ENCODE results near the gene NKX1-1.
A peak's percentile ranks its signal among the peaks of the same experiment; 100 is the strongest.

Gene NKX1-1

DNA sequence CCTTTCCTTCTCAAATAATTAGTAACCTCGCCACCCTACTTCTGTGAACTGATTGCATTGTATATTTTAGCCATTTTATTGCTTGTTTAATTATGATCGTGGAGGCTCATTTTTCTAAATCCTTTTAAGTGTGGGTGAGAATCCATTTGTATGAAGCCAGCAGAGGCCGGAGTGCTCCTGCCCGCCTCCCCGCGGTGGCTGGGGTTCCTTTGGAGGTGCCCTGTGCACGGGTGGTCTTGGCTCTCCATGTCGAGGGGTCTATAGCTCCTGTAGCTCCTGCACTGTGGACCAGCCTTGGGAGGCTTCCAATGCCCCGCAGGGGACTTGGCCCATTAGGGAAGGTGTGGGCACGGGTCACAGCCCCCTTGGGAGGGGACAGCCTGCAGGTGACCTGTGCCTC, 44.2 kb downstream of the NKX1-1 start:
- peaks cover 6% of the 10 kb centered on the region for H3K4me1 Mint-ChIP-seq
- peaks cover 5% of the 10 kb centered on the region for H3K36me3 Mint-ChIP-seq
- DNase-seq (ENCODE audit: low spot score in 2 of 2) = no peak
- no peak for ATAC-seq (ENCODE audit: low read depth)
- no peak overlapping the region for H3K27ac Mint-ChIP-seq
- no peaks in the 10 kb centered on the region for H3K9me3 Mint-ChIP-seq
- no peak overlapping the region for H3K4me3 Mint-ChIP-seq
- H3K27me3 Mint-ChIP-seq = no peaks in the 10 kb centered on the region

- Mint-ChIP-seq H3K4me3 (no peak overlapping the region), H3K4me1 (peaks cover 6% of the 10 kb centered on the region), H3K9me3 (no peaks in the 10 kb centered on the region), H3K27ac (no peak overlapping the region), H3K36me3 (peaks cover 5% of the 10 kb centered on the region), H3K27me3 (no peaks in the 10 kb centered on the region)
- ATAC-seq (ENCODE audit: low read depth) = no peak
- DNase-seq (ENCODE audit: low spot score in 2 of 2) = no peak
Observed at GRCh38 chr4:1361431-1361830, 44.8 kb downstream of the NKX1-1 start.

DNA sequence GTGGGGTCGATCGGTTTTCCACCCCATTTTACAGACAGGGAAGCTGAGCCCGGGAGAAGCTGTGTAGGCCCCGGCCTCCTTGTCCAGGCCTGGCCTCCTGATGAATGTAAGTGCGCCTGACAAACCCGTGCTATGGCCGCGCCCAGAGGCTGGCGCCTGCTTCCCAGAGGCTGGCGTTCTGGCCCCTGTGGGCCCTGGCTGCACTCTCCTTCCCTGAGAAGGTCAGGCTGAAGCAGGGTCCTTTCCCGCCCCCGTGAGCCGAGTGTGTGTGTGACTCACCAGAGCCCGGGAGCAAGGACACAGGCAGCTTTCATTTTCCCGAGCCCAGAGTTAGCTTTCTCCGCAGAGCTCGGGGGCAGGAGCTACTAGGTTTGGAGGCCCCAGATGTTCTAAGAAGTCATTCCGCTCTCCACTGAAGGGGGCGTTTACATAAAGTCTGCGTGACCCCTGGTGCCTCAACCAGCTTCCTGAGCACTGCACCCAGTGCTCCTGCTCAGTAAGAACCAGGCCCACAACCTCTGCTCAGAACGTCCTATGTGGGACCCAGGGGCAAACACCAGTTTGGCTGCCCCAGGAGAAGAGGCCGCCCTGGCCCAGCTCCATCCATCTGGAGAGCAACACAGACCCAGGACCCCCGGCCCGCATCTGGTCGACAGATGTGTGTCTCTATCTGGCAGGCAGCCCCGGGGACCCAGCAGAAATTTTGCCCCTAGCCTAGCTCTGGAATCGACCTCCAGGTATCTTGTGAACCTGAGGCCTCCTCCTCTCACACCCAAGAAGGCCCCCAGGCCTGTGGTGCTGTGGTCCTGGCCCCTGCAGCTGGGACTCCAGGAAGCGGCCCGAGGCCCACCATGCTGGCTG, 45.6 kb downstream of the NKX1-1 start:
- no peak overlapping the region for H3K27ac Mint-ChIP-seq
- ATAC-seq (ENCODE audit: low read depth) (no peak), DNase-seq (ENCODE audit: low spot score in 2 of 2) (no peak)
- H3K4me3 Mint-ChIP-seq = no peak overlapping the region
- H3K9me3 Mint-ChIP-seq = no peaks in the 10 kb centered on the region
- no peaks in the 10 kb centered on the region for H3K27me3 Mint-ChIP-seq
- H3K4me1 Mint-ChIP-seq = peaks cover 3% of the 10 kb centered on the region
- H3K36me3 Mint-ChIP-seq = peaks cover 2% of the 10 kb centered on the region

DNA sequence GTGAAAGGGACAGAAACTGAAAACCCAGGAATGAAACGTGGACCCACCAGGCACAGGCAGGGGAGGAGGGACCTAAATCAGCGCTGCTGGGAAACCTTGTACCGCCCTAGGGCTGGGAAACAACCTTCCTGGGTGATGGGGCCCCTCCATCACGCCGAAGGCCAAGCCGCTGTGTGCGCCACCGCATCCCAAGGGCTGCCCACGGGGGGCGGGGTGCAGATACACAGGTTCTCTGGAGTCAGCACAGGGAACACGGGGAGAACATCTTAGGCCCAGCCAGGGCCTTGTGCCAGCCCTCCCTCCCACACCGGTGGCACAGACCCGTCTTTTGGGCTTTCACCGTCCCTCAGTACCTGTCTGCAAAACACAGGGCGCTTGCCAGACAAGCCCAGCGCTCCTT, 46.3 kb downstream of the NKX1-1 start:
- Mint-ChIP-seq H3K4me3 (no peak overlapping the region), H3K4me1 (peaks cover 2% of the 10 kb centered on the region), H3K9me3 (no peaks in the 10 kb centered on the region), H3K36me3 (peaks cover 2% of the 10 kb centered on the region), H3K27ac (no peak overlapping the region), H3K27me3 (no peaks in the 10 kb centered on the region)
- DNase-seq (ENCODE audit: low spot score in 2 of 2) (no peak), ATAC-seq (ENCODE audit: low read depth) (no peak)

GRCh38 chr4:1359144-1359501, 47.1 kb downstream of the NKX1-1 start:
- no peaks in the 10 kb centered on the region for H3K27me3 Mint-ChIP-seq
- H3K4me1 Mint-ChIP-seq = peaks cover 2% of the 10 kb centered on the region

DNA sequence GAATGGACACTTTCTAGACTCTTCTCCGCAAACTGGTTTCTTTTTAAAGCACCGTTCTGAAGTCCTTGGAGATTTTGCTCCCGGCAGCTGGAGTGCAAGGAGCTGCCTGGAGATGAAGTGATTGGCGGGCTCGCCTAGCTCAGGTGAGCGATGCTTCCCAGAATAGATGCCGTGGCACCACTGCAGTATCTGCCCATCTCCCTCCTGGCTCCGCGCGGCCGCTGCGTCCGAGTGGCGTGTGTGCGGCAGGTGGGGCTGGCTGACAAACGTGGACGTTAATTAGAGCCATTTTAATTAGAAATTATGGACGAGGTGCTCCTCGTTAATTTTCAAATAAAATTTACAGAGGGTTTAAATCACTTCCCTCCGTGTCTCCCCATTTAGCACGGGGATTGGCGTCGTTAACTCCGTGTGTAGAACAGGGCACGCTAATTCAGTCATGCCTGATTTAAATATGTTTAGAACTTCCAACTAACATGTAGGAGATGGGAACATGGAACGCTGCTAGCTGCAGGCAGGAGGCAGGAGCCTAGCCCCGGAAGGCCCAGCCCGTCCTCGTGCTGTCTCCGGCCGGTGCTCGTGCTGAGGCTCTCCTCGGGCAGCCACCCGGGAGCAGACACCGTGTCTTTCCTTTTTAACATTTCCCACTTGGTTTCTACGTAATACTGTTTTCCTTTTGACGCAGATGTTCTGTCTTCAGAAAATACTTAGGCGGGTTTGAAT, 47.7 kb downstream of the NKX1-1 start:
- no peak for DNase-seq (ENCODE audit: low spot score in 2 of 2)
- ATAC-seq (ENCODE audit: low read depth) = no peak

More at GRCh38 chr4:1359144-1359501, 47.1 kb downstream of the NKX1-1 start:
- Mint-ChIP-seq H3K36me3 (peaks cover 2% of the 10 kb centered on the region), H3K9me3 (no peaks in the 10 kb centered on the region), H3K4me3 (no peak overlapping the region), H3K27ac (no peak overlapping the region)
- ATAC-seq (ENCODE audit: low read depth) (no peak), DNase-seq (ENCODE audit: low spot score in 2 of 2) (no peak)

DNA sequence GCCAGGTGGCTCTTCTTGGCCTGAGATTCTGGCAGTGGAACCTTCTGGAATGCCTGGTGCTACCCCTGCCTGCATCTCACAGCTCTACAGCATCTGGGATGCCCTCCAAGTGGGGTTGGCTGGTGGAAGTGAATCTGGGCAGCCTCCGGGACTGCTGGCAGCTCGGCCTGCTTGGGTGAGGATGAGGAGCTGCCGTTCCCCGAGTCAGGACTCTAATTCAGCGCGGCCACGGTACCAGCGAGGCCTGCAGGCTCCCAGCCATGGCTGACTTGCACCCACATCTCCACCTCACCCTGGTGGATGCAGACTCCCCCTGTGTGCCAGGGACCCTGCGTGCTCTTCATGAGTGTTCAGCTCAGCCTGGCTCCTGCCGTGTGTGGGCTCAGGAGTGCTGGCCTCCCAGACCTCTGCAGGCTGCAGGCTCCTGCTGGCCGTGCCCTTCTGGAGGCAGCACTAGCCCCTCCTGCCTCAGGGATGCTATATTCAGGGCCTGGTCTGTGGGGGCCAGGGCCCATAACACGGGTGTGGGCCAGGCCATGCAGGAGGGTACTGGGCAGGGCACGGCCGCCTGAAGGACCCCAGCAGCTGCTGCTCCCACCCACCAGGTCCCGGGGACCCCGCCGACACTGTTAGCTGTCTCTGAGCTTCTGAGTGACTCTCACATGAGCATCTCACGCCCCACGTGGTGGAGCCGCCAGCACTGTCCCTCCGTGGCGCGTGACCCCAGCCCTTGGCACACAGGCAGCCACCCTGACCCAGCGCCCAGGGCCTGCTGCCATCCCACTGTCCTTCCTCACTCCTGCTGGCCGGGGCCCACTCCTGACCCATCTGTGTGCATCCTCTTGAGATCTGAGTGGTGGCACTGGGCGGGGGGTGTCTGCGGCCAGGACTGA, 48.6 kb downstream of the NKX1-1 start:
- Mint-ChIP-seq H3K4me3 (no peak overlapping the region), H3K9me3 (no peaks in the 10 kb centered on the region), H3K36me3 (peaks cover 2% of the 10 kb centered on the region), H3K4me1 (peaks cover 2% of the 10 kb centered on the region), H3K27ac (no peak overlapping the region), H3K27me3 (no peaks in the 10 kb centered on the region)
- ATAC-seq (ENCODE audit: low read depth) (no peak), DNase-seq (ENCODE audit: low spot score in 2 of 2) (no peak)

More for the DNA sequence above, 47.7 kb downstream of the NKX1-1 start:
- H3K27me3 Mint-ChIP-seq = no peaks in the 10 kb centered on the region
- H3K4me3 Mint-ChIP-seq = no peak overlapping the region
- peaks cover 2% of the 10 kb centered on the region for H3K4me1 Mint-ChIP-seq
- H3K9me3 Mint-ChIP-seq = no peaks in the 10 kb centered on the region
- no peak overlapping the region for H3K27ac Mint-ChIP-seq
- peaks cover 2% of the 10 kb centered on the region for H3K36me3 Mint-ChIP-seq

DNA sequence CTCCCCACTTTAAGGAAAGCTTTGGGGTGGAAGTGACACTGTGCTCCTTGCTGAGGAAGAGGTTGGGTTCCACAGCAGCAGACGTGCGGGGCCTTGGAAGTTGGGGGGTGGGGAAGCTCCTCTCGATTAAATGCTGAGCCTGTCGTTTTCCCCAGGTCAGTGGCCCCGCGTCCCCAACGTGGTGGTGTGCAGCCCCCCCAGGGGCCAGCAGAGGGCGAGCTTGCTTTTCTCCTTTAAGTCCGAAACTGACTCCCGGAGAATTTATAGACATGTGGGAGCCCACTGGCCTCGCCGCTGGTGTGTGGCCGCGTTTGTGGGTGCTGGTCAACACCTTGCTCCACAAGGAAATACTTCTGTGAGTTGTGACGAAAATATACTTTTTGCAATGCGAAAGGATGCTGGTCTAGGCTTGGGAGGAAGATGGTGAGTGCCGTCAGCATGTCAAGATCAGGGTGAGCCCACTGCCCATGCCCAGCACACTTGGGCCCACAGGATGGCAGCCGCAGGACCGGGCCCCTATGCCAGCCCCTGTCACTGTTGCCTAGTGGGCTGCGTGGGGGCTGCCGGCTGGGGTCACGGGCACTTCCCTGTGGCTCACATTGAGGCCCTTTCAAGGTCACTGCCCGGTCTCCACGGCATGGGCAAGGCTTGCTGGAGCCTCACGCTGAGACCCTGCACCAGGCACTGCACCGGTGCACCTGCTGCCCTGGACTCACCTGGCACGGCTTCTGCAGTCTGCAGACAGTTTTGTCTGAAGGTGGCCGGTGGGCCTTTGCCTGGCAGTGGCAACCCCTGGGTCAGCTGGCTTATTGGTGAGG, 49.9 kb downstream of the NKX1-1 start:
- peak; percentile 24 for ATAC-seq (ENCODE audit: low read depth)
- no peaks in the 10 kb centered on the region for H3K9me3 Mint-ChIP-seq
- no peak overlapping the region for H3K27ac Mint-ChIP-seq
- H3K4me3 Mint-ChIP-seq = no peak overlapping the region
- peak; percentile 37 to 50 for DNase-seq (ENCODE audit: low spot score in 2 of 2)
- H3K36me3 Mint-ChIP-seq = peaks cover 2% of the 10 kb centered on the region
- peaks cover 6% of the 10 kb centered on the region for H3K4me1 Mint-ChIP-seq
- H3K27me3 Mint-ChIP-seq = no peaks in the 10 kb centered on the region

GRCh38 chr4:1355378-1355777, 50.9 kb downstream of the NKX1-1 start:
- no peaks in the 10 kb centered on the region for H3K27me3 Mint-ChIP-seq
- peaks cover 2% of the 10 kb centered on the region for H3K36me3 Mint-ChIP-seq
- H3K27ac Mint-ChIP-seq = no peak overlapping the region
- DNase-seq (ENCODE audit: low spot score in 2 of 2) (no peak), ATAC-seq (ENCODE audit: low read depth) (no peak)
- no peaks in the 10 kb centered on the region for H3K9me3 Mint-ChIP-seq
- peaks cover 6% of the 10 kb centered on the region for H3K4me1 Mint-ChIP-seq
- H3K4me3 Mint-ChIP-seq = no peak overlapping the region

GRCh38 chr4:1354983-1355275, 51.3 kb downstream of the NKX1-1 start:
- DNase-seq (ENCODE audit: low spot score in 2 of 2) (no peak), ATAC-seq (ENCODE audit: low read depth) (no peak)
- H3K4me1 Mint-ChIP-seq = peaks cover 6% of the 10 kb centered on the region
- H3K4me3 Mint-ChIP-seq = no peak overlapping the region
- H3K27me3 Mint-ChIP-seq = no peaks in the 10 kb centered on the region
- H3K9me3 Mint-ChIP-seq = no peaks in the 10 kb centered on the region
- no peak overlapping the region for H3K27ac Mint-ChIP-seq
- peaks cover 2% of the 10 kb centered on the region for H3K36me3 Mint-ChIP-seq

DNA sequence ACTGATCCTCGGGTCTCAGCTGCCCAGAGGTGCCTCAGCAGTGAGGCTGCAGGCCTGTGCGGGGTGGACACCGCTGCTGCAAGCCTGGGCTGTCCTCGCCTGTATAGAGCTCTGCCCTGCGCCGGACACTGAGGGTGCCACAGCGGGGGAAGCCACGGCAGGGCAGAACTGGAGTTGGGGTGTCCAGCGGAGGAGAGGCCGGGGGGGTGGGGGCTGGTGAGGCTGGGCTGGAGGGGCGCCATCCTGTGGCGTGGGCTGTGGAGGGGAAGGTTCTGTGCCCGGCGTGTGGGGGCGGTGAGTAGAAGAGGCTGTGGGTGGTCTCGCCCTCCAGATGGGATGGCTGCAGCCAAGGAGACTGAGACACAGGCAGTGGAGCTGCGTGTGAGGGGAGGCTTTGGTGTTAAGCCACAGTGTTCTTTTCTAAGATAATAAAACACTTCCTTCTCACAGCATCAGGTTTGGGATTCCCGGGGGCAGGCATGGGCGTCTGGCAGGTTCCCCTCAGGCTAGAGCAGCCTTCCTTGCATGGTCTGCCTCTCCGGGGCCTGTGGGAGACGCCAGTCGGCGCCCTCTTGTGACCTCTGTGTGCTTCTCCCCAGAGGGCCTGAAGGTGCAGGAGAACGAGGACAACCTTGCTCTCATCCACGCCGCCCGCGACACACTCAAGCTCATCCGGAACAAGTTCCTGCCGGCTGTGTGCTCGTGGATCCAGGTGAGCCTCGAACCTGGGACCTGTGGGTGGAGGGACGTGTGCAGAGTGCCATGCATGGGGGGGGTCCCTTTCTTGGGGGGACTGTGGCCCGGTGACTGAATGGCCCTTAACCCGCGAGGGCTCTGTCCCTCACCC, 51.9 kb downstream of the NKX1-1 start:
- Mint-ChIP-seq H3K4me1 (peaks cover 6% of the 10 kb centered on the region), H3K27me3 (no peaks in the 10 kb centered on the region), H3K27ac (no peak overlapping the region), H3K9me3 (no peaks in the 10 kb centered on the region), H3K36me3 (peaks cover 2% of the 10 kb centered on the region), H3K4me3 (no peak overlapping the region)
- ATAC-seq (ENCODE audit: low read depth) (no peak), DNase-seq (ENCODE audit: low spot score in 2 of 2) (no peak)

DNA sequence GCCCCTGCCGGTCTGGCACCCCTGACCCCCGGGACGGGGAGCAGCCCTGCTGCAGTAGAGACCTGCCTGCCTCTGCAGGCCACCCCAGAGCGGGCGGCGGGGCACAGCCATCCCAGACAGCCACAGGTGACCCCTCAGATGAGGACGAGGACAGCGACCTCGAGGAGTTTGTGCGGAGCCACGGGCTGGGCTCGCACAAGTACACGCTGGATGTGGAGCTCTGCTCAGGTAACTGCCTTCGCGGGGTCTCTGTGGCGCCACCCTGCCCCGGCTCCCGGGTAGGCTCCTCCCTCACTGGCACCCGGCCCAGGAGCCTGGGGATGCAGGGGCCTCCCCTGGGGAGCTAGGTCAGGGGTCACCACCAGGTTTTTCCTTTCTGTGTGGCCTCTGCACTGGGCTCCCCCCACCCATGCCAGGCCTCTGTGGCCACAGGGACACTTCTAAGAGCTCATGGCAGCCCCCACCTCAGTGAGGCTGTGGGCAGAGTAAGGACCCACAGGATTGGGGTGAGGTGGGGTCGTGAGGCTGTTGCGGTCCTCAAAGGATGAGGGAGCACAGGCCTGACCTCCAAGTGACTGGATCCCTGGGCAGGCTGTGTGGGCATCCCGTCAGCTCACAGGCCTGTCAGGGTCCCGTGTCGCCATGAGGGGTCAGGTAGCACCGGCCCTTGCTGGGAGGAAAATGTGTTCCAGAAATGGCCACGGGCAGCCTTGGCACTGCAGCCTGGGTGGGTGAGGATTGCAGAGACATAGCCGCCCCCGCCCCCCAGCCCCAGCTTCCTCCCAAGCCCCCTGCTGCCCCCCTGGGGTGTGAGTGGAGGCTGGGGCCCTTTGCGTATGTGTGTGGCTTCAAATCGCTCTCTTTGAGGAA, 52.8 kb downstream of the NKX1-1 start:
- Mint-ChIP-seq H3K36me3 (peaks cover 4% of the 10 kb centered on the region), H3K4me1 (peaks cover 14% of the 10 kb centered on the region), H3K9me3 (no peaks in the 10 kb centered on the region), H3K4me3 (no peak overlapping the region), H3K27me3 (no peaks in the 10 kb centered on the region), H3K27ac (no peak overlapping the region)
- ATAC-seq (ENCODE audit: low read depth) (no peak), DNase-seq (ENCODE audit: low spot score in 2 of 2) (no peak)
